Neural progenitor cell (in vitro differentiated cells): ENCODE results near the gene MICAL2. TPM values are rescaled to one million over a fixed set of nuclear protein-coding genes. Genes with fewer than 3 reads are reported as not detected.

Experiments used
- DNase-seq: peaks from one replicate; pipeline ENCODE4 v3.0.0-alpha.2; 2016; ENCODE audit warnings: low spot score
- H2AFZ ChIP-seq: fragments of 200-600 bp; sonication (generic); replicated peaks from 2 replicates; pipeline ENCODE4 v1.6.1; 2016; ENCODE audit warnings: antibody characterized with exemption
- H3F3A ChIP-seq: fragments of 200-600 bp; sonication (generic); 2 replicates; pipeline ENCODE4 v1.6.1; 2016; ENCODE audit warnings: antibody characterized with exemption, low read depth
- H3K27ac ChIP-seq: fragments of 200-600 bp; sonication (generic); 2 replicates; pipeline ENCODE4 v1.5.1; 2016; ENCODE audit warnings: mild to moderate bottlenecking
- H3K27me3 ChIP-seq: fragments of 200-600 bp; sonication (generic); 2 replicates; pipeline ENCODE4 v1.6.1; 2016; ENCODE audit warnings: mild to moderate bottlenecking, moderate library complexity
- H3K36me3 ChIP-seq: fragments of 200-600 bp; sonication (generic); 2 replicates; pipeline ENCODE4 v1.5.1; 2016
- H3K4me1 ChIP-seq: fragments of 200-600 bp; sonication (generic); 2 replicates; pipeline ENCODE4 v1.6.1; 2016; ENCODE audit warnings: mixed run types
- H3K4me2 ChIP-seq: fragments of 200-600 bp; sonication (generic); 2 replicates; pipeline ENCODE4 v1.6.1; 2016
- H3K4me3 ChIP-seq: fragments of 200-600 bp; sonication (generic); 2 replicates; pipeline ENCODE4 v1.5.1; 2016
- H3K79me2 ChIP-seq: fragments of 200-600 bp; sonication (generic); 2 replicates; pipeline ENCODE4 v1.6.1; 2016; ENCODE audit warnings: low read depth
- H3K9ac ChIP-seq: fragments of 200-600 bp; sonication (generic); 2 replicates; pipeline ENCODE4 v1.6.1; 2016
- H3K9me3 ChIP-seq: fragments of 200-600 bp; sonication (generic); 2 replicates; pipeline ENCODE4 v1.5.1; 2016; ENCODE audit warnings: low read depth
- H4K20me1 ChIP-seq: fragments of 200-600 bp; sonication (generic); 2 replicates; pipeline ENCODE4 v1.6.1; 2016; ENCODE audit warnings: low read depth
- H3K27ac Mint-ChIP-seq: 3 replicates; pipeline ENCODE4 v1.8.0; 2021; ENCODE audit warnings: mixed read lengths
- H3K27me3 Mint-ChIP-seq: 2 replicates; pipeline ENCODE4 v1.8.0; 2022; ENCODE audit warnings: low read depth, mild to moderate bottlenecking, inconsistent platforms, moderate library complexity, mixed read lengths; ENCODE audit not compliant: insufficient read depth
- H3K36me3 Mint-ChIP-seq: 3 replicates; pipeline ENCODE4 v1.8.0; 2021; ENCODE audit warnings: mixed read lengths
- H3K4me1 Mint-ChIP-seq: 3 replicates; pipeline ENCODE4 v1.8.0; 2021; ENCODE audit warnings: mixed read lengths
- H3K4me3 Mint-ChIP-seq: 3 replicates; pipeline ENCODE4 v1.8.0; 2021; ENCODE audit warnings: mild to moderate bottlenecking, moderate library complexity, mixed read lengths
- H3K9me3 Mint-ChIP-seq: 3 replicates; pipeline ENCODE4 v1.8.0; 2020; ENCODE audit warnings: mixed read lengths
- CTCF ChIP-seq: fragments of 200-600 bp; sonication (generic); IDR thresholded peaks from 2 replicates; pipeline ENCODE4 v1.5.1; 2017; ENCODE audit warnings: antibody characterized with exemption, mild to moderate bottlenecking
- EZH2 ChIP-seq: fragments of 200-600 bp; sonication (generic); IDR thresholded peaks from 2 replicates; pipeline ENCODE4 v1.6.1; 2017; ENCODE audit warnings: antibody characterized with exemption, mild to moderate bottlenecking, moderate library complexity
- EZH2phosphoT487 ChIP-seq: fragments of 200-600 bp; sonication (generic); IDR thresholded peaks from 2 replicates; pipeline ENCODE4 v1.6.1; 2017; ENCODE audit warnings: antibody characterized with exemption
- total RNA-seq: library from RNA; depleted of rRNA; stranded (reverse); fragments of >200 nt; gene quantifications from 2 replicates; pipeline ENCODE4 v1.2.3, GENCODE V29; 2015; ENCODE audit warnings: low replicate concordance

MICAL2 gene
- total RNA-seq, 1 donor from 2014 or later: 0.60 TPM

DNA sequence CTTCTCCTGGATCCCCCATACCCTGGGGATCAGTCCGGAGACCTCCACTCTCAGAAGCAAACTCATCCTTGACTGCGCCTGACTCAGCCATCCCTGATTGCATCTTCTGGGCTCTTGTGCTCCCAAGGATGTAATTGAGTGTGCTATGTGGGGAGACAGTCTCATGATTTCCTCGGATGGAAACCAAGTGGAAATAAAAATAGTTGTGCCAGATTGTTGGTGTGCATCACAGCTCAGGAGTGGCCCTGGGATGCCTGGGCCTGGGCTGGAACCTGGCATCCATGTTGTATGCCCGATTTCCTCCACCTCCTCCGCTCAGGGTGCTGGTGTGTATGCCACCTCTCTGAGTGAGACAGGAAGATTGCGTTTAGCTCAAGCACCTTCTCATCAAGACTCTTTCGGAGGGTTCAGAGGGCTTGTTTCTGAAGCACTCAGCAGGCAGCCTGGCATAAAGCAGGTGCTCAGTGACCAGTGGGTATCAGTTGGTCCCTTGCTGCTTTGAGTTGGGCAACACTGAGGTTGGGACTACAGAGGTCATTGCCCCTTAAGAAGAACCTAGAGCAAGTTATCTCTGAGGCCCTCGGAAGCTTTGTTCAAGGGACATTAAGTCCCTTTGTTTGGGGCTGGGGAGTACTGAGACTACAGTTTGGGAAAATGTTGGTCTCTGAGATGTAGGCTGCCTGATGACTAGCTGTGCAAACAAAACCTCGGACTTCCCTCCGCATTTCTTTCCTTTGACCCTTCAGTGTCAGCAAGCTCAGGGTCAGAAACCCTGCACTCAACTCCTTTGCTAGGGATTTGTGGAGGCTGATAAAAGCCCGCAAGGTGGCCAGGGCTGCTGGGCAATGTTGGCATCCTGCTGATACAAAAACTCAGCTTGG lies 24.8 kb upstream of the MICAL2 start:
- no peak overlapping the region for H3K27ac Mint-ChIP-seq
- no peaks in the 10 kb centered on the region for H3K9me3 Mint-ChIP-seq
- peaks cover 45% of the 10 kb centered on the region for H3K4me1 Mint-ChIP-seq
- no peak for TF ChIP-seq EZH2phosphoT487
- no peak for TF ChIP-seq EZH2
- H3K36me3 ChIP-seq: no peaks in the 10 kb centered on the region
- H2AFZ ChIP-seq: no peak overlapping the region
- no peaks in the 10 kb centered on the region for H3K4me1 ChIP-seq
- H4K20me1 ChIP-seq: no peaks in the 10 kb centered on the region
- H3K36me3 Mint-ChIP-seq: no peaks in the 10 kb centered on the region
- no peak overlapping the region for H3K4me3 ChIP-seq
- no peak for DNase-seq
- H3K4me3 Mint-ChIP-seq: no peak overlapping the region
- no peak overlapping the region for H3K27ac ChIP-seq
- no peak overlapping the region for H3K4me2 ChIP-seq
- H3K9ac ChIP-seq: no peak overlapping the region
- no peaks in the 10 kb centered on the region for H3K79me2 ChIP-seq
- no peaks in the 10 kb centered on the region for H3K27me3 ChIP-seq
- H3K27me3 Mint-ChIP-seq: peaks cover 16% of the 10 kb centered on the region
- H3F3A ChIP-seq: no peaks in the 10 kb centered on the region
- H3K9me3 ChIP-seq: no peaks in the 10 kb centered on the region

DNA sequence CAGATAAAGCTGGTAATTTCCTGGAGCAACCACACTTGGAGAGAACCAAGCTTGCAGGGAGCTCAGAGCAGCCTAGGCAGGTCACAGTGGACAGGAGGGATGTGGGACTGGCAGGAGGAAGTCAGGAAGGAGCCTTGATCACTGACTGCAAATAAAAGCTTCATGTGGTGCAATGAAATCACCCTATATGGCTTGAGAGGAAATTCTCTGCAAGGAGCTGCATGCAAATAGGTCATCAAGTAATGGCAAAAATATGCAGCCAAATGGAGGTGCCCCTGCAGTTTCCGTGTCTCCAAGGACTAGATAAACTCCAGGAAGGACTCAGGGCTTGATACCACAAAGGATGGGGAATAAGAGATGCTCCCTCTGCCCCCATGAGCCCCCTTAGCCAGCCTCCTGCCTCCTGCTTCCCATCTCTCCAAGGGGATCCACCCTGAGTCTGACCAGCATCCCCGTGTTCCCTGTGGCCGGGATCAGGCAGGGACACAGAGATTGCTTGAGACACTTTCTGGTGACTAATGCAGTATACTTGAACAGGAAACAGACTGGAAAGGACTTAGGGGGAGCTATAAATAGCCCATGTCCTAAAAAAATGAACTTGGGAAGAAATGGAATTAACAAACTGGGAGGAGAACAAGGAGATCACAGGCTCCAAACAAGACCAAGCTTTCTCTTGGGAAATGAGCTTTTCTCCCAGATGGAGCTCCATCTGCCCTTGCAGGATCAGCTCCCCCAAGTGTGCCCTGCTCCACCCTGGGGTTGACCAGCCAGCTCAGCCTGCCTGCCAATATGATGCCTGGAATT lies 23.9 kb upstream of the MICAL2 start:
- peaks cover 2% of the 10 kb centered on the region for H3F3A ChIP-seq
- Mint-ChIP-seq H3K36me3 (no peaks in the 10 kb centered on the region), H3K27me3 (peaks cover 16% of the 10 kb centered on the region), H3K4me3 (no peak overlapping the region), H3K27ac (no peak overlapping the region), H3K9me3 (no peaks in the 10 kb centered on the region), H3K4me1 (peaks cover 49% of the 10 kb centered on the region)
- no peak overlapping the region for H3K4me2 ChIP-seq
- no peak overlapping the region for H3K9ac ChIP-seq
- no peak overlapping the region for H3K4me3 ChIP-seq
- no peak for DNase-seq
- H3K27ac ChIP-seq: no peak overlapping the region
- no peaks in the 10 kb centered on the region for H4K20me1 ChIP-seq
- no peaks in the 10 kb centered on the region for H3K27me3 ChIP-seq
- H3K4me1 ChIP-seq: peaks cover 2% of the 10 kb centered on the region
- H3K79me2 ChIP-seq: no peaks in the 10 kb centered on the region
- H2AFZ ChIP-seq: no peak overlapping the region
- H3K36me3 ChIP-seq: no peaks in the 10 kb centered on the region
- no peak for TF ChIP-seq EZH2
- no peak for TF ChIP-seq EZH2phosphoT487
- TF ChIP-seq CTCF: no peak
- H3K9me3 ChIP-seq: no peaks in the 10 kb centered on the region

GRCh38 chr11:12087075-12088004 lies 23.1 kb upstream of the MICAL2 start:
- Histone ChIP-seq H3K27me3 (no peaks in the 10 kb centered on the region), H3K9ac (no peak overlapping the region), H3K4me1 (peaks cover 11% of the 10 kb centered on the region), H3F3A (peaks cover 10% of the 10 kb centered on the region), H2AFZ (no peak overlapping the region), H4K20me1 (no peaks in the 10 kb centered on the region), H3K79me2 (no peaks in the 10 kb centered on the region), H3K27ac (no peak overlapping the region), H3K9me3 (no peaks in the 10 kb centered on the region), H3K36me3 (no peaks in the 10 kb centered on the region), H3K4me3 (no peak overlapping the region), H3K4me2 (no peak overlapping the region)
- Mint-ChIP-seq H3K27me3 (peaks cover 17% of the 10 kb centered on the region), H3K4me3 (no peak overlapping the region), H3K36me3 (no peaks in the 10 kb centered on the region), H3K27ac (no peak overlapping the region), H3K9me3 (no peaks in the 10 kb centered on the region), H3K4me1 (peaks cover 56% of the 10 kb centered on the region)
- no peak for TF ChIP-seq EZH2
- TF ChIP-seq EZH2phosphoT487: no peak
- TF ChIP-seq CTCF: no peak
- no peak for DNase-seq
